H9 (cell line): ENCODE measurements around the gene NHERF1. TPM values are rescaled to one million over a fixed set of nuclear protein-coding genes. Genes with fewer than 3 reads are reported as not detected.

ENCODE experiments used
- DNase-seq: peaks from one replicate; pipeline ENCODE4 v3.0.0-alpha.2; 2017
- H2AFZ ChIP-seq: one replicate; pipeline ENCODE4 v1.6.1; 2013; ENCODE audit warnings: mild to moderate bottlenecking, low read length, control low read depth, moderate library complexity
- H2AK5ac ChIP-seq: 2 replicates; pipeline ENCODE4 v1.6.1; 2013; ENCODE audit warnings: low read length, control low read depth, mixed read lengths; ENCODE audit not compliant: insufficient read length
- H2BK120ac ChIP-seq: one replicate; pipeline ENCODE4 v1.6.1; 2013; ENCODE audit warnings: low read depth, mild to moderate bottlenecking, low read length, control low read depth, inconsistent platforms; ENCODE audit not compliant: poor library complexity, severe bottlenecking
- H2BK12ac ChIP-seq: 2 replicates; pipeline ENCODE4 v1.6.1; 2013; ENCODE audit warnings: low read length, control low read depth, mixed read lengths, low read depth; ENCODE audit not compliant: insufficient read length
- H2BK15ac ChIP-seq: 2 replicates; pipeline ENCODE4 v1.6.1; 2013; ENCODE audit warnings: low read depth, low read length, control low read depth
- H2BK20ac ChIP-seq: one replicate; pipeline ENCODE4 v1.6.1; 2013; ENCODE audit warnings: low read depth, mild to moderate bottlenecking, low read length, control low read depth, inconsistent platforms; ENCODE audit not compliant: poor library complexity, severe bottlenecking
- H2BK5ac ChIP-seq: 2 replicates; pipeline ENCODE4 v1.6.1; 2013; ENCODE audit warnings: low read length, control low read depth, mixed read lengths; ENCODE audit not compliant: insufficient read length
- H3K14ac ChIP-seq: 2 replicates; pipeline ENCODE4 v1.6.1; 2013; ENCODE audit warnings: low read length, control low read depth; ENCODE audit not compliant: insufficient read depth
- H3K18ac ChIP-seq: 2 replicates; pipeline ENCODE4 v1.6.1; 2013; ENCODE audit warnings: low read depth, mild to moderate bottlenecking, mixed read lengths, low read length, control low read depth; ENCODE audit not compliant: insufficient read length
- H3K23ac ChIP-seq: 2 replicates; pipeline ENCODE4 v1.6.1; 2013; ENCODE audit warnings: low read length, control low read depth, mixed read lengths, low read depth; ENCODE audit not compliant: insufficient read length
- H3K23me2 ChIP-seq: 2 replicates; pipeline ENCODE4 v1.6.1; 2013; ENCODE audit warnings: low read depth, mild to moderate bottlenecking, mixed read lengths, low read length, control low read depth; ENCODE audit not compliant: insufficient read length, poor library complexity, severe bottlenecking
- H3K27ac ChIP-seq: 2 replicates; pipeline ENCODE4 v1.5.1; 2013; ENCODE audit warnings: low read length, control low read depth, mixed read lengths, low read depth; ENCODE audit not compliant: insufficient read length
- H3K27me3 ChIP-seq: 2 replicates; pipeline ENCODE4 v1.6.1; 2013; ENCODE audit warnings: low read length, control low read depth, inconsistent platforms; ENCODE audit not compliant: insufficient read depth
- H3K4ac ChIP-seq: 2 replicates; pipeline ENCODE4 v1.6.1; 2013; ENCODE audit warnings: low read depth, mild to moderate bottlenecking, control low read depth, inconsistent platforms, low read length, moderate library complexity
- H3K4me1 ChIP-seq: 2 replicates; pipeline ENCODE4 v1.6.1; 2013; ENCODE audit warnings: low read length, control low read depth, inconsistent platforms; ENCODE audit not compliant: insufficient read depth
- H3K4me2 ChIP-seq: 2 replicates; pipeline ENCODE4 v1.6.1; 2013; ENCODE audit warnings: low read length, control low read depth, mixed read lengths; ENCODE audit not compliant: insufficient read length, insufficient read depth
- H3K56ac ChIP-seq: 2 replicates; pipeline ENCODE4 v1.6.1; 2013; ENCODE audit warnings: low read depth, mild to moderate bottlenecking, mixed read lengths, low read length, control low read depth; ENCODE audit not compliant: insufficient read length
- H3K79me1 ChIP-seq: 2 replicates; pipeline ENCODE4 v1.6.1; 2013; ENCODE audit warnings: low read depth, mild to moderate bottlenecking, moderate library complexity, low read length, control low read depth, inconsistent platforms; ENCODE audit not compliant: insufficient read depth, poor library complexity, severe bottlenecking
- H3K79me2 ChIP-seq: 2 replicates; pipeline ENCODE4 v1.6.1; 2013; ENCODE audit warnings: low read length, control low read depth, inconsistent platforms; ENCODE audit not compliant: insufficient read depth
- H3K9ac ChIP-seq: 2 replicates; pipeline ENCODE4 v1.6.1; 2013; ENCODE audit warnings: low read length, control low read depth, mixed read lengths; ENCODE audit not compliant: insufficient read length; ENCODE audit errors: extremely low read depth
- H3K9me3 ChIP-seq: one replicate; pipeline ENCODE4 v1.6.1; 2013; ENCODE audit warnings: low read depth, low read length, inconsistent platforms; ENCODE audit not compliant: control insufficient read depth
- H3T11ph ChIP-seq: one replicate; pipeline ENCODE4 v1.6.1; 2013; ENCODE audit warnings: mild to moderate bottlenecking, low read length, control low read depth, inconsistent platforms
- H4K20me1 ChIP-seq: one replicate; pipeline ENCODE4 v1.6.1; 2013; ENCODE audit not compliant: control insufficient read depth, insufficient read length, insufficient read depth
- H4K5ac ChIP-seq: 2 replicates; pipeline ENCODE4 v1.6.1; 2013; ENCODE audit warnings: low read depth, mild to moderate bottlenecking, mixed read lengths, low read length, control low read depth; ENCODE audit not compliant: insufficient read length
- H4K8ac ChIP-seq: replicated peaks from 2 replicates; pipeline ENCODE4 v1.6.1; 2013; ENCODE audit warnings: low read length, control low read depth, mixed read lengths, low read depth; ENCODE audit not compliant: insufficient read length
- H4K91ac ChIP-seq: 2 replicates; pipeline ENCODE4 v1.6.1; 2013; ENCODE audit warnings: low read depth, mild to moderate bottlenecking, moderate library complexity, mixed read lengths, low read length, control low read depth; ENCODE audit not compliant: insufficient read length
- H3K27ac Mint-ChIP-seq, 3 experiments: 2 replicates in 2 of 3; 3 replicates in 1 of 3; pipeline ENCODE4 v1.8.0; 2020 to 2021; ENCODE audit warnings: mixed read lengths in 3 of 3, mild to moderate bottlenecking in 1 of 3, moderate library complexity in 1 of 3
- H3K27me3 Mint-ChIP-seq: 2 replicates; pipeline ENCODE4 v1.8.0; 2021; ENCODE audit warnings: low read depth, mild to moderate bottlenecking, moderate library complexity, mixed read lengths
- H3K36me3 Mint-ChIP-seq, 3 experiments: 2 replicates in 2 of 3; 3 replicates in 1 of 3; pipeline ENCODE4 v1.8.0; 2020 to 2021; ENCODE audit warnings: low read depth in 3 of 3, mixed read lengths in 3 of 3; ENCODE audit not compliant: insufficient read depth in 1 of 3
- H3K4me1 Mint-ChIP-seq, 2 experiments: 2 replicates each; pipeline ENCODE4 v1.8.0; 2020; ENCODE audit warnings: mixed read lengths in 2 of 2
- H3K4me3 Mint-ChIP-seq, 2 experiments: 2 replicates in 1 of 2; 3 replicates in 1 of 2; pipeline ENCODE4 v1.8.0; 2020 to 2021; ENCODE audit warnings: mild to moderate bottlenecking in 2 of 2, mixed read lengths in 2 of 2, moderate library complexity in 1 of 2
- H3K9me3 Mint-ChIP-seq, 2 experiments: 2 replicates in 1 of 2; 3 replicates in 1 of 2; pipeline ENCODE4 v1.8.0; 2020; ENCODE audit warnings: mild to moderate bottlenecking in 2 of 2, mixed read lengths in 2 of 2, moderate library complexity in 1 of 2
- CTCF ChIP-seq: fragments of 200-600 bp; sonication (generic); conservative IDR thresholded peaks from 3 replicates; pipeline ENCODE4 v1.8.0; 2021; ENCODE audit warnings: antibody characterized with exemption, mild to moderate bottlenecking
- WGBS: extraction: QIAGEN DNeasy Blood & Tissue Kit; methylation state at CpG from one replicate; pipeline ENCODE4 v1.1.7; 2013; ENCODE audit warnings: missing lambda C conversion rate, low lambda C conversion rate, mixed read lengths; ENCODE audit not compliant: insufficient read length; ENCODE audit errors: extremely low coverage; 5-methylcytosine and 5-hydroxymethylcytosine counted together
- total RNA-seq: library from RNA; stranded (reverse); gene quantifications from 2 replicates; pipeline ENCODE4 v1.2.1, GENCODE V29; 2021

The NHERF1 gene
- total RNA-seq, 1 experiment from 2014 or later = 74.4 TPM

GRCh38 chr17:74769266-74769855 is 20.9 kb downstream of the NHERF1 start:
- no peak overlapping the region for H2BK120ac ChIP-seq
- H4K20me1 ChIP-seq = no peaks in the 10 kb centered on the region
- H2AK5ac ChIP-seq = no peak overlapping the region
- H3K27me3 Mint-ChIP-seq = no peaks in the 10 kb centered on the region
- H3K18ac ChIP-seq = no peak overlapping the region
- H3K9ac ChIP-seq = no peak overlapping the region
- TF ChIP-seq CTCF = no peak
- H3K9me3 ChIP-seq = no peaks in the 10 kb centered on the region
- peaks cover 9 to 23% of the 10 kb centered on the region in 2 experiments for H3K4me1 Mint-ChIP-seq
- peak overlapping the region in 1 of 3 experiments; percentile 77; a peak in 1 of 7 replicates for H3K27ac Mint-ChIP-seq
- no peak overlapping the region for H2BK15ac ChIP-seq
- no peaks in the 10 kb centered on the region for H3K4me1 ChIP-seq
- no peak overlapping the region for H3K56ac ChIP-seq
- no peaks in the 10 kb centered on the region for H3K27me3 ChIP-seq
- H3K9me3 Mint-ChIP-seq = no peaks in the 10 kb centered on the region
- H3K14ac ChIP-seq = no peak overlapping the region
- no CpG with 5 or more reads among the region's 6 CpGs for WGBS
- no peak overlapping the region for H3K4me3 Mint-ChIP-seq
- H2BK12ac ChIP-seq = no peak overlapping the region
- no peak overlapping the region for H4K8ac ChIP-seq
- H3K79me1 ChIP-seq = no peaks in the 10 kb centered on the region
- no peak overlapping the region for H4K5ac ChIP-seq
- H3K23ac ChIP-seq = no peak overlapping the region
- no peak overlapping the region for H3T11ph ChIP-seq
- no peaks in the 10 kb centered on the region for H3K23me2 ChIP-seq
- H3K36me3 Mint-ChIP-seq = peaks cover 33 to 66% (median 63%) of the 10 kb centered on the region in 3 experiments; a peak in 6 of 7 replicates
- no peak overlapping the region for H2BK20ac ChIP-seq
- no peak overlapping the region for H3K27ac ChIP-seq
- no peak overlapping the region for H3K4me2 ChIP-seq
- DNase-seq = no peak
- no peaks in the 10 kb centered on the region for H3K79me2 ChIP-seq
- H2AFZ ChIP-seq = no peak overlapping the region
- no peak overlapping the region for H4K91ac ChIP-seq
- no peak overlapping the region for H3K4ac ChIP-seq
- no peak overlapping the region for H2BK5ac ChIP-seq
